ENCODE results near the gene VTA1. TPM values are rescaled to one million over a fixed set of nuclear protein-coding genes. Genes with fewer than 3 reads are reported as not detected.
"Not testable (repeated sequence)": the region's sequence is repeated elsewhere in the genome, so short reads cannot be mapped to it uniquely, and the experiment has no call there.

VTA1 gene
- total RNA-seq, 1 experiment from 2014 or later: 87.2 TPM

DNA sequence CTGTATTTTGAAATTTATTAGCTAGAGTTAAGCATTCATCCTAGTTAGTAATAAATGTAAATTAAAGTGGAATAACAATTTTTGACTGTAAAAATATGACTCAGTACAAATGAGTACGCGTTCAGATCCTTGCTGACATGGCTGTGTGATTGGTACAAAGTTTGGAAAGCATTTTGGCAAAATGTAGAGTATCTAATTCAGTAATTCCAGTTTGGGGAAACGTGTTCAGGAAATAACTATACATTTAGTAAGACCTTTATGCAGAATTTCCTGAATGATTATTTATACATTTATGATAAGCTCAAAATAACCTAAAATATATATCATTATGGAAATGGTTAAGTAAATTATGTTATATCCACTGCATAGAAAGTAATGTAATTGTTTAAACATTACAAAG lies 8.0 kb downstream of the VTA1 start:
- Histone ChIP-seq H3K27ac (no peak overlapping the region), H3K4me3 (no peak overlapping the region), H3K27me3 (no peaks in the 10 kb centered on the region), H3K36me3 (peaks cover 3% of the 10 kb centered on the region; the same call in 1 of the 2 replicates), H3K4me1 (no peaks in the 10 kb centered on the region), H3K9me3 (replicated peaks) (no peaks in the 10 kb centered on the region)
- DNase-seq: no peak

DNA sequence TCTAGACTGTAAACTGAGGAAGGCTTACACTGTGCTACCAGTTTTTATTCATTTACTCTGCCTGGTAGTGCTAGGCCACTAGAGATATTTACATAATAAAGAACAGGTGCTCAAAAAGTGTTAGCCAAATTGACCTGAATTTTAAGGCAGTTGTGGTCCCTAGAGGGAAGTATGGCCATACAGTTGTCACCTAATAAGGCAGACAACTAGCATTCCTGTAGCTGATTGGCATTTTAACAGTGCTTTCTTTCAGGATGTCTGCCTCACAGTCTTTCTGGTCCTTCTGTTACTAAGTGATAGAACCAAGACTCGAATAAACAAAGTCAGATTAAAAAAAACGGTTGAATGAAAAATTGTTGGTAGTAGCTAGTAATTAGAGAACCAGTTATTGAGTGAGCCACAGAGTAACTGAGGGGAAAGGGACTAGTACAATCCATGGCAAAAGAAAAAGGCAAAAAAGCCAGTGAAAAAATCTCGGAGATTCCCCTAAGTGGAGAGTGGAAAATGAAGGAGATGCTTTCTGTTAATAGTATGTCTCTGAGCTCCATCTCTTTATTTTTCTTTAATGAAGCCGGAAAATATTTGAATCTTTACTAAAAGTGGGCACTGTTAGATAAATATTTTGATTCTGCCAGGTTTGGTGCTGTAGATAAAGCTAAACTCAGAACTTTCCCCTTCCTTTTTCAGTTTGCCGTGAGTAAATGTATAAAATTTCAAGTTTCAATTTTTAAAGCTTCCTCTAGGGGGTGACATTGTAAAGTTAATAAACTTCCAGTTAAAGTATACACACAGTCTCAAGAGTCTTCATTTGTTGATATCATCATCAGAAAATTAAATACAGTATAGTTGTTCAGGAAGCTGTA lies 9.1 kb downstream of the VTA1 start:
- no peaks in the 10 kb centered on the region for H3K4me1 ChIP-seq
- H3K27me3 ChIP-seq: no peaks in the 10 kb centered on the region
- no peaks in the 10 kb centered on the region for H3K9me3 ChIP-seq (replicated peaks)
- no peak overlapping the region for H3K27ac ChIP-seq
- H3K36me3 ChIP-seq: peaks cover 3% of the 10 kb centered on the region; the same call in 1 of the 2 replicates
- H3K4me3 ChIP-seq: no peak overlapping the region
- peak in 1 of 2 experiments; percentile 45 for DNase-seq

DNA sequence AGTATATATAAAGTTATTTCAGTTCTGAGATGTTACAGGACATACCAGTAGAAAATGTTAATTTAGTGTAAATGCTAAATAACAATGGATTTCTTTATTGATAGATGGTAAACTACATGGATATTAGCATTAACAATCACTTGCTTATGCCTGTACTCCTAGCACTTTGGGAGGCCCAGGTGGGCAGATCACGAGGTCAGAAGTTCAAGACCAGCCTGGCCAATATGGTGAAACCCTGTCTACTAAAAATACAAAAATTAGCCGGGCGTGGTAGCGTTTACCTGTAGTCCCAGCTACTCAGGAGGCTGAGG lies 9.7 kb downstream of the VTA1 start:
- H3K4me3 ChIP-seq; H3K4me1 ChIP-seq; H3K27ac ChIP-seq; H3K9me3 ChIP-seq (replicated peaks); DNase-seq; H3K36me3 ChIP-seq; H3K27me3 ChIP-seq: not testable (repeated sequence)

DNA sequence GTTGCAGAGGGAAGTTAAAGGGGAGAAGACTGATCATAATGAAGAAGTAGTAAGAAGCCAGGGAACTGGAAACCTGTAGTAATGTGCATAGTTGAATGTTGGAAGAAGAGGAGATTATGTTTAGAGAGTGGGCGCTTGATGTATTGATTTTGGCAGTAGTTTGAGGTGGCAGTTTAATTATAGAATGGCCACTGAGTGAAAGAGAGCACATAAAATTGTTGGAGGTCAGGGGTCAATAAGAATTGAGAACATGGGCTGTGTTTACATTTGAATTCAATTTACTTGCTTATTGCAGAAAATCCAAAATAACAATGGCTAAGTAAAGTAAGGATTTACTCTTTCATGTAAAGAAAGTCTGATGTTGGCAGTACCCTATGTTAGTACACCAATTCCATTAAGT lies 15.7 kb downstream of the VTA1 start:
- DNase-seq: no peak
- Histone ChIP-seq H3K4me1 (no peaks in the 10 kb centered on the region), H3K4me3 (no peak overlapping the region), H3K36me3 (peaks cover 4% of the 10 kb centered on the region; the same call in 1 of the 2 replicates), H3K9me3 (replicated peaks) (no peaks in the 10 kb centered on the region), H3K27ac (no peak overlapping the region), H3K27me3 (no peaks in the 10 kb centered on the region)

DNA sequence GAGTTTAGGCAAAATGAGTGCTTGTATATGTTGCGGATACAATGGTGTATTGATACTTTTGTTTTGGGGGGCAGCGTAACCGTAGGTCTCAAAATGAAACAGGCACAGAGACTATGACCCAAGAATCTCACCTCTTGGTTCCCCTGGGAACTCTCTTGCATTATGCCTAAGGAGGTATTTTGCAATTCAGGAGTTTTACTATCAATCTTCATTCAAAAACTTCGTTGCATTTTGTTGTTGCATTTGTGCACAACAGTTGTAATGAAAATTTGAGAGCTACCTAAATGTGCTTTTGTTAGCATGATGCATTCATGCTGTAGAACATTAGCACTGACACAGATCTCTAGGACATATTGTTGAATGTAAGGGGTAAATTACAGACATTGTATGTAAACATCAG lies 18.2 kb downstream of the VTA1 start:
- DNase-seq: no peak
- H3K4me1 ChIP-seq: no peaks in the 10 kb centered on the region
- H3K27ac ChIP-seq: no peak overlapping the region
- no peak overlapping the region for H3K4me3 ChIP-seq
- H3K27me3 ChIP-seq: no peaks in the 10 kb centered on the region
- peaks cover 18% of the 10 kb centered on the region for H3K36me3 ChIP-seq
- no peaks in the 10 kb centered on the region for H3K9me3 ChIP-seq (replicated peaks)

DNA sequence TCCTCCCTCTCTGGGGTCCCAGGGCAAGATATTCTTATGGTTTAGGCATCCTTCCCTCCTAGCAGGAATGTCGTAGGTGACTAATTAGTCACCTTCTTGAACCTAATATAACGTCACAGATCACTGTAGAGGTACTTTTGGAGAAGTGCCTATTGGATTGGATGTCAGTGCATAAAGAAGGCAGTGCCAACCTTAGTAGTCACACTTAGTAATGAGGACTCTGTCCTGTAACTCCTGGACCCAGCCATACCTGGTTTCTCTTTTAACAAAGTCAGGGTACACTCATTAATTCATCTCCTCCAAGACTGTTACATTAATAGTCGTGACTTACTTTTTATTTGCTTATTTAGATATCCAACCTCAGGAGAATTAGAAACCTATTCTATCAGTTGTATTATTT lies 20.0 kb downstream of the VTA1 start:
- Histone ChIP-seq H3K36me3 (peaks cover 31% of the 10 kb centered on the region), H3K27me3 (no peaks in the 10 kb centered on the region), H3K9me3 (replicated peaks) (no peaks in the 10 kb centered on the region), H3K4me1 (no peaks in the 10 kb centered on the region), H3K4me3 (no peak overlapping the region), H3K27ac (no peak overlapping the region)
- DNase-seq: no peak

DNA sequence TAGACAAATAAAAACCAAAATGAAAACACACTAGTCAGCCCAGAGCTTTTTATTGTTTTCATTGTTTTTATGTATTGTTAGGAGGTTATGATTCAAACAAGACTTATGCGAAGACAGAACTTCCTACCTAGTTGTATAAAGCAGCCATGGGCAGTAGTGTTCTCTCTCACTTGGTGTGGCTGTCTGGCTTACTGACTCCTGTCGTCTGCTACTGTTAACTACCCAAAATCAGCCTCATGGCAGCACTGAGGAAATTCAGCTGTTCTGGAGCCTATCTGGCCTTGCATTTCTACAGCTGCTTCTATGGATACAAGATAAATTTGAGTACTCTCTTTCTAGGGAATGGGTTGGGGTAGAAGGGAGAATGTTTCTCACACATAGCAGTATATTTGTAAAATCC lies 20.4 kb downstream of the VTA1 start:
- no peak for DNase-seq
- H3K27ac ChIP-seq: no peak overlapping the region
- H3K36me3 ChIP-seq: peaks cover 36% of the 10 kb centered on the region
- no peak overlapping the region for H3K4me3 ChIP-seq
- H3K27me3 ChIP-seq: no peaks in the 10 kb centered on the region
- no peaks in the 10 kb centered on the region for H3K4me1 ChIP-seq
- H3K9me3 ChIP-seq (replicated peaks): no peaks in the 10 kb centered on the region

DNA sequence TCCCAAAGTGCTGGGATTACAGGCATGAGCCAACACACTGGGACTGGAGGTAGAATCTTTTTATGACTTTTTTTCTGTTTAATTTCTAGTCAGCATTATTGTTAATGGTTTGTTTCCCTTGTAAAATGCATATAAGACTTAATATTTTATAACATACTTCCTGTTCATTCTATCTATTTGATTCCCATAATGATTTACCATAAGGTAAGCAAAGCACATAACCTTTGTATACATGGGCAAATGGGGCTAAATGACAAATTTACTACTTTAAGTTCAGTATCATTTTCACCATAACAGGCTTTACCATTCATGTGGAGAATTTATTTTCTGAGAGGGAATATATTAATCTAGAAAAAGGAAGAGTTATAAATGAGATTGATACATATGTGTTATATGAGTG lies 24.3 kb downstream of the VTA1 start:
- H3K4me1 ChIP-seq: no peaks in the 10 kb centered on the region
- H3K27ac ChIP-seq: no peak overlapping the region
- H3K9me3 ChIP-seq (replicated peaks): no peaks in the 10 kb centered on the region
- no peak overlapping the region for H3K4me3 ChIP-seq
- H3K27me3 ChIP-seq: no peaks in the 10 kb centered on the region
- DNase-seq: no peak
- H3K36me3 ChIP-seq: peaks cover 59% of the 10 kb centered on the region

DNA sequence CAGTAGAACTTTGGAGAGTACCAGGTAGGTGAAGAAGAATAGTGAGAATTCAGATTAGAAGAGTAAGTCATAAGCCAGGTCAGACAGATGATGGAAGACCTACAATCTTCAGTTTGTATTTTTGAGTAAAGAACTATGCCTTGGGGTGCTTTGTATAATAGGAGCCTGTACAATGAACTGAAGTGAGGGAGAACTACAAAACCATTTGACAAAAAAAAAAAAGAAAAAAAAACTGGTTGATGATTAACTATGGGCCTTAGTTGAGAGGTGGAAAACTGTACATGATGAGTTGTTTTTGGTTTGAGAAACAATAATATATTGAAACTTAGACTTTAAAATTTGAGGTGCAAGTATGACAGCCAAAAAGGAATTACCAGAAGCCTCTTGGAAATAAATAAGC lies 25.7 kb downstream of the VTA1 start:
- no peak overlapping the region for H3K27ac ChIP-seq
- no peak for DNase-seq
- H3K36me3 ChIP-seq: peaks cover 70% of the 10 kb centered on the region
- H3K4me1 ChIP-seq: no peaks in the 10 kb centered on the region
- no peaks in the 10 kb centered on the region for H3K9me3 ChIP-seq (replicated peaks)
- H3K27me3 ChIP-seq: no peaks in the 10 kb centered on the region
- H3K4me3 ChIP-seq: no peak overlapping the region

DNA sequence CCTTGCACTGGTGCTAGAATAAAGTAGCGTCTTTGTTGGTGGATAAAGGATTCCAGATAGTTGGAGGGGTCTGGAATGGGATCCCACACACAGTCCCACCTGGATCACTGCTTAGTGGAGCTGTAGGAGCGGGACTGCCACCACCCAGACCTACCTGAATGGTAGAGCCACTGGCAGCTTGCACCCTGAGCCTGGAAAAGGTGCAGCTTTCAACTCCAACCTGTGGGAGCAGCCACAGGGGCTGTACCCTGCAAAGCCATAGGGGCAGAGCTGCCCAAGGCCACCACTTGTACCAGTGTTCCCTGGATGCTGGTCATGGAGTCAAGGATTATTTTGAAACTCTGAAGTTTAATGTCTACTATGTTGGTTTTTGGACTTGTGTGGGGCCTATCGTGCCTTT lies 26.9 kb downstream of the VTA1 start:
- no peaks in the 10 kb centered on the region for H3K9me3 ChIP-seq (replicated peaks)
- no peak overlapping the region for H3K4me3 ChIP-seq

DNA sequence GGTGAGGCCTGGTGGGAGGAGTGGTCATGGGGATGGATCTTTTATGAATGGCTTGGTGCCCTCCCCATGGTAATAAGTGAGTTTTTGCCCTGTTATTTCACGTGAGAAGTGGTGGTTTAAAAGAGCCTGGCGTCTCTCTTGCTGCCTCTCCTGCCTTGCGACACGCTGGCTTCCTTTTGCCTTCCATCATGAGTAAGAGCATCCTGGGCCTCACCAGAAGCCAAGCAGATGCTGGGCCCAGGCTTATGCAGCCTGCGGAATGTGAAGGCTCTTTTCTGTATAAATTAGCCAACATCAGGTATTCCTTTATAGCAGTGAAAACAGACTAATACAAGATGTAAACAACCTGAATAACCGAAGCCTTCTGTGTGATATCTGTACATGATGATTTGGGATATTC lies 27.6 kb downstream of the VTA1 start:
- H3K9me3 ChIP-seq (replicated peaks): 0 out of 2 replicates have a peak, but pooled peaks cover 3% of the 10 kb centered on the region
- H3K27ac ChIP-seq: no peak overlapping the region
- H3K27me3 ChIP-seq: no peaks in the 10 kb centered on the region
- DNase-seq: no peak
- no peak overlapping the region for H3K4me3 ChIP-seq
- peaks cover 70% of the 10 kb centered on the region for H3K36me3 ChIP-seq
- no peaks in the 10 kb centered on the region for H3K4me1 ChIP-seq

More for the DNA sequence above, 26.9 kb downstream of the VTA1 start:
- Histone ChIP-seq H3K27ac (no peak overlapping the region), H3K4me1 (no peaks in the 10 kb centered on the region), H3K27me3 (no peaks in the 10 kb centered on the region), H3K36me3 (peaks cover 77% of the 10 kb centered on the region)
- no peak for DNase-seq

DNA sequence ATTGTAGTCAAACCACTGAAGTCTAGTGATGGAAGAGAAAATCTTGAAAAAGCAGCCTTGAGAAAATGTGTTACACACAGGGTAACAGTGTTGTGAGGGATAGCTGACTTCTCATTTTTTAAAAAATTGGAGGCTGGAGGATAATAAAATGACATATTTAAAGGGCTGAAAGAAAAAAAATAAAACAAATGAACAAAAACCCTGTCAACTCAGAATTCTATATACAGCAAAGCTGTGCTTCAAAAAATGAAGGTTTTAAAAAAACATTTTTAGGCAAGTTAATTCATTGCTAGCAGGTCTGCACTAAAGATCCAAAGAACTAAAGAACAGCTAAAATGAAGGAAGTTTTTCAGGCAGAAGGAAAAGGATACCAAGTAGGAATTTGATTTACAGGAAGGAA lies 31.1 kb downstream of the VTA1 start:
- H3K36me3 ChIP-seq: peaks cover 41% of the 10 kb centered on the region
- H3K27ac ChIP-seq: no peak overlapping the region
- no peak overlapping the region for H3K4me3 ChIP-seq
- no peaks in the 10 kb centered on the region for H3K27me3 ChIP-seq
- H3K9me3 ChIP-seq (replicated peaks): 0 out of 2 replicates have a peak, but pooled peaks cover 3% of the 10 kb centered on the region
- DNase-seq: no peak
- no peaks in the 10 kb centered on the region for H3K4me1 ChIP-seq

DNA sequence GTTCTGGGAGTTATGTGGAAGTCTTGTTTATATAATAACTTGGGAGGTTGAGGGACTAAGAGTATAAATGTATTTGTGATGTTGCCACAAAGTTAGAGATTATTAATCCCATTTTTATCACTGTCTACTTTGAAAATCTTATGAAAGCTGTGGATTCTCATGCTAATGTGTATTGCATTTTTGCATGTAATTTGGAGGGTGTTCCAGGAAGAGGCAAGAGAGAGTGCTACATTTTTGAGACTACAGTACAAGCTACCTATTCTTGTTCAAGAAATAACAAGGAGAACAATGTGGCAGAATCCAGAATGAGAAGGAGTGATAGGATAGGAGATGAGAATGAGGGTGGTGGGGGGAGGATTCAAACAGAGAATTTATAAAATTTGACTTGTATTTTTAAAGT lies 34.9 kb downstream of the VTA1 start:
- H3K36me3 ChIP-seq: peaks cover 18% of the 10 kb centered on the region
- DNase-seq: no peak
- no peaks in the 10 kb centered on the region for H3K27me3 ChIP-seq
- H3K9me3 ChIP-seq (replicated peaks): 0 out of 2 replicates have a peak, but pooled peaks cover 3% of the 10 kb centered on the region
- no peaks in the 10 kb centered on the region for H3K4me1 ChIP-seq
- no peak overlapping the region for H3K4me3 ChIP-seq
- H3K27ac ChIP-seq: no peak overlapping the region

DNA sequence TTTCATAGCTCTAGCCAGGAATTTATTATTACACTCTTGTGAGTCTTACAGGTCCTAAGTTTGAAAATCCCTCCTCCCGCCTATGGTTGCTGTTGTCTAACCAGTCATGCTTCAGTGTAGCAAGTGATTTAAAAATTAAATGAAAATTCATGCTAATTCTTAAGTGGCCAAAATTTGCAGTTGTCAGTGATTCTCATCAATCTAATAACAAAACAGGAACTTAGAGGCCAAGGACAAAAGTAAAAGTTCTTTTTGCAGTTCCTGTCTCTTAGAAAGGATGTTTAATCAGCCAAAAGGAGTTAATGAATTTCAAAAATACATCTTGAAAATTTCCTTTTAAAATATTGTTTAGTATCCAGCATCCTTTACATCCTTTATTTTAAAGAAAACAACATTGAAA lies 36.3 kb downstream of the VTA1 start:
- no peak for DNase-seq
- Histone ChIP-seq H3K9me3 (replicated peaks) (0 out of 2 replicates have a peak, but pooled peaks cover 3% of the 10 kb centered on the region), H3K4me3 (no peak overlapping the region), H3K36me3 (peaks cover 4% of the 10 kb centered on the region), H3K27ac (no peak overlapping the region), H3K4me1 (no peaks in the 10 kb centered on the region), H3K27me3 (no peaks in the 10 kb centered on the region)

DNA sequence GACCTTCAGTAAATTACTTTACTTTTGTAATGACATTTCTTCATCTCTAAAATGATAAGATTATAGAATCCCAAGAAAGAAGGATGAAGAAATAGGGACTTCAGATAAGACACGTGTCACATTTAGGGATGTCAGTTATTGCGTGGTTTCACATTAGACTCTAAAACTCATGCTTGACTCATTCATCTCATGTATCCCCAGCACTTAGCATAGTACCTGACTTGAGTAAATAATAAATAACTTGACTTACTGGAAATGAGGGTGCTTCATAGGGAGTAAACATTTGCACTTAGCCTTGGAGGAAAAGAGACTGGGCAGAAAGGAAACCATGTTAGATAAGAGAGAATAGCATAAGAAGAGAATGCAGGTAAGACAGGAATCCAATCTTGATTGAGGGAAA lies 37.2 kb downstream of the VTA1 start:
- no peak for DNase-seq
- Histone ChIP-seq H3K9me3 (replicated peaks) (0 out of 2 replicates have a peak, but pooled peaks cover 2% of the 10 kb centered on the region), H3K27ac (no peak overlapping the region), H3K4me3 (no peak overlapping the region), H3K4me1 (no peaks in the 10 kb centered on the region), H3K36me3 (no peaks in the 10 kb centered on the region; the same call in 1 of the 2 replicates), H3K27me3 (no peaks in the 10 kb centered on the region)

DNA sequence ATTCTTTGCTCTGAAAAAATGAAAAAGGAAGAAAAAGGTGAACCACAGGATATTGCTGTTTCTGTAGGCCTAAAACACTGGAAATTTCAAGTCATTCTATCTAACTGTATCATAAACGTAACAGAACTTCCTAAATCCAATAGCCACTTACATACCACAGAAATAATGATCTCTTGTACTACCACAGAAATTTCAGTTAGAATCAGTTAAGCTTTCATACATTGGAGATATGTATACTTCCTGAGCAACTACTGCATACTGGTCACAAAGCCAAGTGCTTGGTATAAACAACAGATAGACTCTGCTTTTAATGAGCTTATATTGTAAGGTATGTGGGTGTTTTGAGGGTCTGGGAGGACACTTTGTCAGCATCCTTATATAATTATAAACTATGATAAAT lies 38.6 kb downstream of the VTA1 start:
- H3K4me1 ChIP-seq: no peaks in the 10 kb centered on the region

More for the DNA sequence above, 38.6 kb downstream of the VTA1 start:
- no peak for DNase-seq
- Histone ChIP-seq H3K36me3 (peaks cover 2% of the 10 kb centered on the region; the same call in 1 of the 2 replicates), H3K27me3 (no peaks in the 10 kb centered on the region), H3K27ac (no peak overlapping the region), H3K4me3 (no peak overlapping the region), H3K9me3 (replicated peaks) (no peaks in the 10 kb centered on the region)
